OCI-LY3 (cell line): ENCODE measurements around the gene CCDC78.

Source experiments
- EZH2phosphoT487 ChIP-seq: fragments of 200-600 bp; shearing (Covaris generic); IDR thresholded peaks from 2 replicates; pipeline ENCODE4 v1.6.1; 2018; ENCODE audit warnings: antibody characterized with exemption, mixed run types, low read depth
- TF ChIP-seq, protein P1 (sequence below): fragments of 200-600, 300-600 bp; sonication (generic); IDR thresholded peaks from 2 replicates; pipeline ENCODE4 v1.5.1; 2014; ENCODE audit warnings: antibody characterized with exemption, low read length, low read depth

DNA sequence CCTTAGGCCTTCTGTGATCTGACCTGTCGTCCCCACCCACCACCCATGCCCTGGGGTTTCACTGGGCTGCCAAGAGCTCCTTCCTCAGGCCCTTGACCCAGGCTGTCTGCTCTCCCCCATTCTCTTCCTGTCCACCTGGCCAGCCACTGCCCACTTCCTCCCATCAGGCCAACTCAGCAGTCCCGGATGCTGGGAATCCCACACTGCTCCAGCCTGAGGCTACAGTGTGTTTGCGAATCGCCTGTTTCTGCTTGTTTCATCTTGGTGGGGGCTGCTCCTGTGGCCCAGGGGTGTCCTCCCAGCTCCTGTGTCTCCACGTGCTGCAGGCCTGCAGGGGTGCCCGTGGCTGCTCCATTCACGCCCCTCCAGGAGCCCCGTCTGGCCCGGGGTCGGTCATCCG lies 12.2 kb downstream of the CCDC78 start:
- TF ChIP-seq, protein P1, sequence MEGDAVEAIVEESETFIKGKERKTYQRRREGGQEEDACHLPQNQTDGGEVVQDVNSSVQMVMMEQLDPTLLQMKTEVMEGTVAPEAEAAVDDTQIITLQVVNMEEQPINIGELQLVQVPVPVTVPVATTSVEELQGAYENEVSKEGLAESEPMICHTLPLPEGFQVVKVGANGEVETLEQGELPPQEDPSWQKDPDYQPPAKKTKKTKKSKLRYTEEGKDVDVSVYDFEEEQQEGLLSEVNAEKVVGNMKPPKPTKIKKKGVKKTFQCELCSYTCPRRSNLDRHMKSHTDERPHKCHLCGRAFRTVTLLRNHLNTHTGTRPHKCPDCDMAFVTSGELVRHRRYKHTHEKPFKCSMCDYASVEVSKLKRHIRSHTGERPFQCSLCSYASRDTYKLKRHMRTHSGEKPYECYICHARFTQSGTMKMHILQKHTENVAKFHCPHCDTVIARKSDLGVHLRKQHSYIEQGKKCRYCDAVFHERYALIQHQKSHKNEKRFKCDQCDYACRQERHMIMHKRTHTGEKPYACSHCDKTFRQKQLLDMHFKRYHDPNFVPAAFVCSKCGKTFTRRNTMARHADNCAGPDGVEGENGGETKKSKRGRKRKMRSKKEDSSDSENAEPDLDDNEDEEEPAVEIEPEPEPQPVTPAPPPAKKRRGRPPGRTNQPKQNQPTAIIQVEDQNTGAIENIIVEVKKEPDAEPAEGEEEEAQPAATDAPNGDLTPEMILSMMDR, result no peak
- no peak for TF ChIP-seq EZH2phosphoT487
